Keratinocyte (primary cell): ENCODE results near the gene MYO1G. TPM values are rescaled to one million over a fixed set of nuclear protein-coding genes. Genes with fewer than 3 reads are reported as not detected.

Experiments
- DNase-seq: peaks from one replicate; pipeline ENCODE4 v3.0.0-alpha.2; 2011; ENCODE audit warnings: low read depth, missing footprints, low spot score
- FAIRE-seq: peaks from 2 replicates; lab custom pipeline; 2011; peaks lifted over from hg19 to GRCh38; lab: Jason Lieb, UNC
- H2AFZ ChIP-seq: 2 replicates; pipeline ENCODE4 v1.6.0; 2012; ENCODE audit warnings: low read length, control low read depth, inconsistent platforms; ENCODE audit not compliant: control insufficient read depth
- H3K27ac ChIP-seq: 2 replicates; pipeline ENCODE4 v1.5.1; 2011; ENCODE audit warnings: low read length; ENCODE audit not compliant: control insufficient read depth, insufficient read depth
- H3K27me3 ChIP-seq: 3 replicates; pipeline ENCODE4 v1.6.0; 2011; ENCODE audit warnings: low read length; ENCODE audit not compliant: control insufficient read depth, insufficient read depth; ENCODE audit errors: extremely low read depth
- H3K36me3 ChIP-seq, 2 experiments: 2 replicates in 1 of 2; 3 replicates in 1 of 2; pipeline ENCODE4 v1.5.1; 2011; ENCODE audit warnings: low read length in 2 of 2, mild to moderate bottlenecking in 1 of 2; ENCODE audit not compliant: control insufficient read depth in 2 of 2, insufficient read depth in 2 of 2; ENCODE audit errors: extremely low read depth in 1 of 2
- H3K4me1 ChIP-seq: 3 replicates; pipeline ENCODE4 v1.5.1; 2011; ENCODE audit warnings: low read length; ENCODE audit not compliant: control insufficient read depth, insufficient read depth; ENCODE audit errors: extremely low read depth
- H3K4me2 ChIP-seq: 3 replicates; pipeline ENCODE4 v1.6.0; 2011; ENCODE audit warnings: low read depth, low read length; ENCODE audit not compliant: control insufficient read depth, insufficient read depth; ENCODE audit errors: extremely low read depth
- H3K4me3 ChIP-seq, 3 experiments: fragments of 200-600 bp in 1 of 3; sonication (generic) in 1 of 3; 2 replicates in 2 of 3; 3 replicates in 1 of 3; pipeline ENCODE4 v1.5.1; 2011 to 2016; ENCODE audit warnings: low read length in 3 of 3, mild to moderate bottlenecking in 3 of 3, control low read depth in 2 of 3, inconsistent platforms in 1 of 3, low read depth in 1 of 3, mixed read lengths in 1 of 3, mixed run types in 1 of 3, moderate library complexity in 1 of 3; ENCODE audit not compliant: control insufficient read depth in 2 of 3, insufficient read depth in 2 of 3; ENCODE audit errors: extremely low read depth in 1 of 3
- H3K79me2 ChIP-seq: 2 replicates; pipeline ENCODE4 v1.6.0; 2012; ENCODE audit warnings: low read length; ENCODE audit not compliant: control insufficient read depth, insufficient read depth
- H3K9ac ChIP-seq: 3 replicates; pipeline ENCODE4 v1.6.0; 2011; ENCODE audit warnings: low read length; ENCODE audit not compliant: control insufficient read depth, insufficient read depth; ENCODE audit errors: extremely low read depth
- H3K9me1 ChIP-seq: 3 replicates; pipeline ENCODE4 v1.6.0; 2011; ENCODE audit warnings: low read length; ENCODE audit not compliant: control insufficient read depth, insufficient read depth; ENCODE audit errors: extremely low read depth
- H3K9me3 ChIP-seq: 2 replicates; pipeline ENCODE4 v1.5.1; 2012; ENCODE audit warnings: low read depth, low read length; ENCODE audit not compliant: control insufficient read depth
- H4K20me1 ChIP-seq: 3 replicates; pipeline ENCODE4 v1.6.0; 2011; ENCODE audit warnings: low read length; ENCODE audit not compliant: control insufficient read depth, insufficient read depth; ENCODE audit errors: extremely low read depth
- CTCF ChIP-seq, 3 experiments: IDR thresholded peaks in 1 of 3; conservative IDR thresholded peaks in 1 of 3; optimal IDR thresholded peaks in 1 of 3; 2 replicates in 2 of 3; 3 replicates in 1 of 3; pipeline versions ENCODE3 to v1.5.1; 2011; ENCODE audit warnings: low read length in 3 of 3, mild to moderate bottlenecking in 3 of 3, moderate library complexity in 2 of 3, control low read depth in 1 of 3, inconsistent platforms in 1 of 3; ENCODE audit not compliant: insufficient read depth in 2 of 3; ENCODE audit errors: extremely low read depth in 1 of 3
- EZH2 ChIP-seq: IDR thresholded peaks from one replicate; pipeline ENCODE4 v1.6.1; 2012; ENCODE audit warnings: inconsistent platforms, mild to moderate bottlenecking, low read length, moderate library complexity
- dilution Hi-C: fragments of 300-500 bp; cut with MboI; formaldehyde crosslinking; loops from one replicate; pipeline ENCODE4 v1.7.0; 2020; ENCODE audit warnings: low sequenced_read_pairs; ENCODE audit not compliant: extremely low pct_ligation_motif_present
- polyA plus RNA-seq, 5 experiments: library from polyadenylated mRNA; depleted of rRNA in 3 of 5; stranded (reverse) in 3 of 5; stranded (forward) in 1 of 5; unstranded in 1 of 5; fragments of >200 nt; gene quantifications; 1 replicate in 1 of 5; 2 replicates in 3 of 5; 3 replicates in 1 of 5; pipeline versions ENCODE4 v1.2.1 to v1.2.3, GENCODE V29; 2011 to 2012; ENCODE audit warnings: missing spikeins in 2 of 5, low read depth in 1 of 5, low replicate concordance in 1 of 5

MYO1G gene
- polyA plus RNA-seq, 1 donor (not counting 4 experiments of a cell fraction or from before 2014, with no cell fraction given) = 0.03 TPM

- no peak for DNase-seq
- Histone ChIP-seq H3K4me1 (peaks cover 38% of the 10 kb centered on the region), H4K20me1 (peaks cover 2% of the 10 kb centered on the region), H3K9me1 (no peaks in the 10 kb centered on the region), H3K79me2 (peaks cover 57% of the 10 kb centered on the region), H3K9ac (no peak overlapping the region), H3K27me3 (no peaks in the 10 kb centered on the region), H2AFZ (no peak overlapping the region), H3K36me3 (peaks cover 4 to 11% of the 10 kb centered on the region in 2 experiments), H3K4me2 (peak overlapping the region; percentile 60), H3K27ac (no peak overlapping the region), H3K4me3 (peak overlapping the region in 1 of 3 experiments; percentile 37), H3K9me3 (no peaks in the 10 kb centered on the region)
- TF ChIP-seq CTCF (optimal IDR thresholded peaks at IDR 0.05 in 1 of 3, IDR thresholded peaks at IDR 0.05 in 1 of 3, conservative IDR thresholded peaks at IDR 0.05 in 1 of 3; ENCODE audit: extremely low read depth in 1 of 3, insufficient read depth in 2 of 3, low read length in 3 of 3) (no peak), EZH2 (no peak)
- FAIRE-seq = no peak
- dilution Hi-C loops = no loop called here
Observed at GRCh38 chr7:45027774-45028114, 48.9 kb upstream of the MYO1G start.

GRCh38 chr7:45026984-45027773 is 48.4 kb upstream of the MYO1G start:
- H4K20me1 ChIP-seq = peaks cover 2% of the 10 kb centered on the region
- H3K4me2 ChIP-seq = peak overlapping the region; percentile 60
- H3K27ac ChIP-seq = peak overlapping the region; percentile 56
- no peaks in the 10 kb centered on the region for H3K9me3 ChIP-seq
- peak; percentile 42 for DNase-seq
- peaks cover 38% of the 10 kb centered on the region for H3K4me1 ChIP-seq
- peak overlapping the region; percentile 24 for H3K9ac ChIP-seq
- H3K9me1 ChIP-seq = no peaks in the 10 kb centered on the region
- H3K36me3 ChIP-seq = peaks cover 4 to 11% of the 10 kb centered on the region in 2 experiments
- TF ChIP-seq CTCF (optimal IDR thresholded peaks at IDR 0.05 in 1 of 3, IDR thresholded peaks at IDR 0.05 in 1 of 3, conservative IDR thresholded peaks at IDR 0.05 in 1 of 3; ENCODE audit: extremely low read depth in 1 of 3, insufficient read depth in 2 of 3, low read length in 3 of 3) (no peak), EZH2 (no peak)
- FAIRE-seq = peak; percentile 73
- peak overlapping the region in 2 of 3 experiments; percentile 37 to 44 for H3K4me3 ChIP-seq
- H2AFZ ChIP-seq = no peak overlapping the region
- H3K27me3 ChIP-seq = no peaks in the 10 kb centered on the region
- dilution Hi-C loops = no loop called here
- H3K79me2 ChIP-seq = peaks cover 53% of the 10 kb centered on the region
